ENCODE results near the gene TNFAIP3.

The TNFAIP3 gene

DNA sequence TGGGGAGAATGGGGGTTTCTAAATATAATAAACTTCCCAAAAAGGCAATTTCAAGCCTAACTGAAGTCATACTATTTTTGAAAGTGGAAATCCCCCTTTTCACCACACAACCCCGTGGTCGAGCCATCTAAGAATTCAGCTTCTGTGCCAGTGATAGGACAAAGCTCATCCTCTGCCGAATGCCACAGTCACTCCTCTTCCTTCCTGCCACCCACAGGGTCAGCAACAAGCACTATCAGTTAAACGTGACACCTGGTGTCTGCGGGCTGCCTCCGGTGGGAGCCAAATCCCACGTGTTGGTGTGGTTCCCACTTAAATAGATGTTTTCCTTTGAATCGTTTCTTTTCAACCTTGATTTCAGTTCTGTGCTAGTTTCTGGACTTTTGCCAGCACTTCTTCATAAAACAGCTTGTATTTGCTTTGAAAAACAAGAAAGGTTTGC lies 60.7 kb downstream of the TNFAIP3 start:
- no peak for DNase-seq

DNA sequence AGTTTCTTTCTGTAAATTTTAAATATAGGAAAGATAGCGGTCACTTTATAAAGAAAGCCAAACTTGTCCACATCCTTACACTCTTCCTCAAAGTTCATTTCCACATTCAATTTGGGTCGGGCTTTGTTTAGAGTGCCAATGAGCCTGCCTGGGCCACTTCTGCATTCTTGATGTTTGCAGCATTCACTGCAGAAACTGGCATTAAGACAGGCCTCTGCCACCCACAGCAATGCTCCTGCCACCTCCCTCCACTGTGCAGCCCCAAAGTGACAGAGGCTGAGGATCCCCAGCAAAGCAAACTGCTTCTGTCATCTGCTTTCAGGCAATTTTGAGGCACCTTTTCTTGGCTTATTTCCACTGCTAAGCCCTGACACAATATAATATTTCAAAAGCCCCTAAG lies 61.2 kb downstream of the TNFAIP3 start:
- DNase-seq: no peak

DNA sequence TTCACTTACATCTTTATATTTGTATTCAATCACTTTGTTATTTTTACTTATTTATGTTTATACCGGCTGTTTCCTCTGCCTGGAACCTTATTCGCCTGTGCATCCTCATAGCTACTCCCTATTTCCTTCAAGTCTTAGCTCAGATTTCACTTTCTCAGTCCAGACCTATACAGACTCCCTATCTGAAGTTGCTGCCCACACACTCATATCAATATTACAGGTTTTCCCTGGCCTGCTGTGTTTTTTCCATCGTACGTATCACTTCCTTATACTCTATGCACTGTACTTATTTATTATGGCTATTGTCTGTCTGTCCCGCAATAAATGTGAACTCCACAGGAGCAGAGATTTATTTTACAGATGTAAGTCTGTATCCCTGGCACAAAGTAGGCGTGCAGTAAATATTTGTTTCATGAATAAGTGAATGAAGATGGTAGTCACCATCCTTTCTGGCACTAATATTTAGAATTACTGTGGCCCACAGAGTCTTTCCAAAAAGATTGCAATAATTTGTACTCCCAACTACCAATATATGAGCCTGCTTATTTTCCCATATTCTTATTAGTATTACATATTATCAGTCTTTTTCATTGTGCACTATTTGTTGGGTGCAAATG lies 64.9 kb downstream of the TNFAIP3 start:
- no peak for DNase-seq
